GM21526 (cell line): Measurements from ENCODE around the gene DCLK2.
A peak's percentile ranks its signal among the peaks of the same experiment; 100 is the strongest.

ENCODE experiments used
- ATAC-seq: cut with Tn5 transposase; IDR thresholded peaks from one replicate; pipeline ENCODE4 v1.9.1; 2021; ENCODE audit warnings: moderate library complexity; ENCODE audit not compliant: unreplicated experiment, low FRiP score

DCLK2 gene

GRCh38 chr4:150078041-150078578 is at the start of gene DCLK2:
Gene DCLK2 (plus strand): TSS chr4:150078445. CDS start chr4:150079028, 583 bp downstream.
- no peak for ATAC-seq

- no peak for ATAC-seq
Observed at GRCh38 chr4:150032541-150032940, 45.7 kb upstream of the DCLK2 start.

GRCh38 chr4:150033081-150033480 is 45.2 kb upstream of the DCLK2 start:
- no peak for ATAC-seq

- ATAC-seq: no peak
Observed at GRCh38 chr4:150033901-150034300, 44.3 kb upstream of the DCLK2 start.

GRCh38 chr4:150037251-150037856 is 40.9 kb upstream of the DCLK2 start:
- no peak for ATAC-seq

GRCh38 chr4:150038335-150039076 is 39.7 kb upstream of the DCLK2 start:
- ATAC-seq: peak; percentile 97

GRCh38 chr4:150039274-150040127 is 38.7 kb upstream of the DCLK2 start:
- no peak for ATAC-seq

- no peak for ATAC-seq
Observed at GRCh38 chr4:150044517-150044916, 33.7 kb upstream of the DCLK2 start.

GRCh38 chr4:150045410-150045809 is 32.8 kb upstream of the DCLK2 start:
- no peak for ATAC-seq

- no peak for ATAC-seq
Observed at GRCh38 chr4:150046728-150047217, 31.5 kb upstream of the DCLK2 start.

- no peak for ATAC-seq
Observed at GRCh38 chr4:150047546-150047945, 30.7 kb upstream of the DCLK2 start.

GRCh38 chr4:150049682-150050081 is 28.6 kb upstream of the DCLK2 start:
- no peak for ATAC-seq

- ATAC-seq: no peak
Observed at GRCh38 chr4:150050566-150050965, 27.7 kb upstream of the DCLK2 start.

- ATAC-seq: no peak
Observed at GRCh38 chr4:150051111-150051510, 27.1 kb upstream of the DCLK2 start.

- no peak for ATAC-seq
Observed at GRCh38 chr4:150055467-150055866, 22.8 kb upstream of the DCLK2 start.

- ATAC-seq: no peak
Observed at GRCh38 chr4:150056569-150056968, 21.7 kb upstream of the DCLK2 start.

GRCh38 chr4:150061086-150061776 is 17.0 kb upstream of the DCLK2 start:
- no peak for ATAC-seq

GRCh38 chr4:150063128-150063527 is 15.1 kb upstream of the DCLK2 start:
- ATAC-seq: no peak

GRCh38 chr4:150065740-150066139 is 12.5 kb upstream of the DCLK2 start:
- ATAC-seq: no peak

- ATAC-seq: no peak
Observed at GRCh38 chr4:150067859-150068258, 10.4 kb upstream of the DCLK2 start.
